Prostate gland (tissue), 2 donors: ENCODE results near the gene TGM1.
"Not testable (repeated sequence)": the region's sequence is repeated elsewhere in the genome, so short reads cannot be mapped to it uniquely, and the experiment has no call there.

Source experiments
- CTCF ChIP-seq, 4 experiments: fragments of 200-600 bp in 2 of 4; fragments of 450-650 bp in 2 of 4; sonication (generic) in 2 of 4; IDR thresholded peaks; 1 replicate in 3 of 4; 2 replicates in 1 of 4; pipeline ENCODE4 v1.5.1; 2016 to 2019; ENCODE audit warnings: antibody characterized with exemption in 4 of 4, mild to moderate bottlenecking in 2 of 4, moderate library complexity in 2 of 4
- POLR2A ChIP-seq: fragments of 450-650 bp; IDR thresholded peaks from one replicate; pipeline ENCODE4 v1.6.1; 2016; ENCODE audit warnings: antibody characterized with exemption, mild to moderate bottlenecking
- POLR2AphosphoS5 ChIP-seq: sonication (generic); formaldehyde crosslinking; IDR thresholded peaks from one replicate; pipeline ENCODE4 v1.6.1; 2017; ENCODE audit warnings: antibody characterized with exemption

GRCh38 chr14:24245350-24245749 lies 17.6 kb downstream of the TGM1 start:
- not testable (repeated sequence) for TF ChIP-seq CTCF (IDR thresholded peaks at IDR 0.05); POLR2A; POLR2AphosphoS5
